Dendritic cell treated with granulocyte-macrophage colony-stimulating factor and Interleukin-4, amounts not matched to agents 40 ng/mL and 50 ng/mL, for 4 days (primary cell): ENCODE data around the gene CD7.
A peak's percentile ranks its signal among the peaks of the same experiment; 100 is the strongest.
"Not testable (repeated sequence)": the region's sequence is repeated elsewhere in the genome, so short reads cannot be mapped to it uniquely, and the experiment has no call there.

Experiments used
- H3K27ac Mint-ChIP-seq: one replicate; pipeline ENCODE4 v1.8.0; 2022; ENCODE audit warnings: mild to moderate bottlenecking, mixed read lengths
- H3K27me3 Mint-ChIP-seq: one replicate; pipeline ENCODE4 v1.8.0; 2022; ENCODE audit warnings: mild to moderate bottlenecking, mixed read lengths
- H3K36me3 Mint-ChIP-seq: one replicate; pipeline ENCODE4 v1.8.0; 2022; ENCODE audit warnings: low read depth, mixed read lengths
- H3K4me1 Mint-ChIP-seq: one replicate; pipeline ENCODE4 v1.8.0; 2022; ENCODE audit warnings: low read depth, mixed read lengths
- H3K4me3 Mint-ChIP-seq: one replicate; pipeline ENCODE4 v1.8.0; 2022; ENCODE audit warnings: mild to moderate bottlenecking, moderate library complexity, mixed read lengths
- H3K9me3 Mint-ChIP-seq: one replicate; pipeline ENCODE4 v1.8.0; 2022; ENCODE audit warnings: mixed read lengths
- intact Hi-C: fragments of 100-400 bp; cut with micrococcal nuclease; formaldehyde crosslinking; loops from one replicate; pipeline ENCODE4 v1.15.0; 2022

Gene CD7

DNA sequence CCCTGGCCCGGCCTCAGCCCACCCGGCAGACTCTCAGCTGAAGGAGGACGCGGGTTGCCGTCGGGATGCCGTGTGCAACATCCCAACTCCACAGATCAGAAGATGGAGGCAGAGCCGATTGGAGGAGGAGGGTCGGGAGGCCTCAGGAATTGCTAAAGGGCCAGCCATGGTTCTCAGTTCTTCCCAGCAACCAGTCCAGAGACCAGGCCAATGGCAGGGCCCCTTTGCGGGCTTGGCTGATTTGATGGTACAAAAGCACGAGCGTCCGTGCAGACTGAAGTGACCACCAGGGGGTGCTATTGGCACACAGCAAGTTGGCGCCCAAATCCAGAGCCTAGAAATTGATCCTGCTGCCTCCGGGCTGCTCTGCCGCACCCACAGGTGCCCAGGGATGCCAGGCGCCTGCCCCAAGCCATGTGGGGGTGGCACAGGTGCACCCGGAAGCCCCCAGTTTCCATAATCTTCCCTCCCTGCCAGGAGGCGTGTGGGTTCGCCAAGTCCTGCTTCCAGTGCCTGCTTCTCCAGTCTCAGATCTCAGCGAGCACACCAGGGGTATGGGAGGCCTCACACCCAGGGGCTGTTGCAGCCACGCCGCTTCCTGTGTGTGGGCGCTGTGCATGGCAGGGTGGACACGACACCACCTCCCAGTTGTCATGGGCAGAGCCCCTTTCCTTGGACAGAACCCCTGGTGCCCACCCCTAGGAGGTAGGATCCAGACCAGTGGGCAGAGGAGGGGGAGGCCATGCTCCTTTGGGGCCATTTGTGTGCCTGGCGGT lies 34.5 kb upstream of the CD7 start:
- no peak overlapping the region for H3K4me3 Mint-ChIP-seq
- peaks cover 10% of the 10 kb centered on the region for H3K4me1 Mint-ChIP-seq
- no peak overlapping the region for H3K27ac Mint-ChIP-seq
- H3K9me3 Mint-ChIP-seq: no peaks in the 10 kb centered on the region
- intact Hi-C loops: loop anchor here (1.0 to 5.0 kb wide), 2 partner anchors 62 to 200 kb away; no protein-coding TSS in a partner anchor
- H3K27me3 Mint-ChIP-seq: peaks cover 58% of the 10 kb centered on the region
- H3K36me3 Mint-ChIP-seq: no peaks in the 10 kb centered on the region

DNA sequence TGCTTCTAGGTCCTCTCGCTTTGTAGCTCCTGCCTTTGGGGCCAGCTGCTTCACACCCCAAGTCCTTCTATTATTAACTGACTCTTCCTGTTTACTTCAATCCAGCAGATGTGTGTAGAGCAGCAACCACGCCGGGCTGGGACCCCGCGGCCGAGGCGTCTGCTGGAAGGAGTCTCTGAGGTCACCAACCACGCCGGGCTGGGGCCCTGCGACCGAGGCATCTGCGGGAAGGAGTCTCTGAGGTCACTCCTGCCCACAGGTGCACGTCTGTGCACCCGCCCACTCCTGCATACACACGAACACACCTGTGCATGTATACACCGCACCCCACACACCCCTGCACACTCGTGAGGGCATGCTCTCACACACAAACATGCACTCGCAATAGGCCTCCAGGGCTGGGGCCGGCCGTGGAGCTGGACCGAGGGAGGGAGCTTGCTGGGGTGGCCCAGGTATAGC lies 33.9 kb upstream of the CD7 start:
- peaks cover 16% of the 10 kb centered on the region for H3K4me1 Mint-ChIP-seq
- no peaks in the 10 kb centered on the region for H3K9me3 Mint-ChIP-seq
- peaks cover 57% of the 10 kb centered on the region for H3K27me3 Mint-ChIP-seq
- H3K27ac Mint-ChIP-seq: no peak overlapping the region
- no peak overlapping the region for H3K4me3 Mint-ChIP-seq
- intact Hi-C loops: loop anchor here (5.0 kb wide), 1 partner anchor 201 kb away; no protein-coding TSS in a partner anchor
- H3K36me3 Mint-ChIP-seq: no peaks in the 10 kb centered on the region

DNA sequence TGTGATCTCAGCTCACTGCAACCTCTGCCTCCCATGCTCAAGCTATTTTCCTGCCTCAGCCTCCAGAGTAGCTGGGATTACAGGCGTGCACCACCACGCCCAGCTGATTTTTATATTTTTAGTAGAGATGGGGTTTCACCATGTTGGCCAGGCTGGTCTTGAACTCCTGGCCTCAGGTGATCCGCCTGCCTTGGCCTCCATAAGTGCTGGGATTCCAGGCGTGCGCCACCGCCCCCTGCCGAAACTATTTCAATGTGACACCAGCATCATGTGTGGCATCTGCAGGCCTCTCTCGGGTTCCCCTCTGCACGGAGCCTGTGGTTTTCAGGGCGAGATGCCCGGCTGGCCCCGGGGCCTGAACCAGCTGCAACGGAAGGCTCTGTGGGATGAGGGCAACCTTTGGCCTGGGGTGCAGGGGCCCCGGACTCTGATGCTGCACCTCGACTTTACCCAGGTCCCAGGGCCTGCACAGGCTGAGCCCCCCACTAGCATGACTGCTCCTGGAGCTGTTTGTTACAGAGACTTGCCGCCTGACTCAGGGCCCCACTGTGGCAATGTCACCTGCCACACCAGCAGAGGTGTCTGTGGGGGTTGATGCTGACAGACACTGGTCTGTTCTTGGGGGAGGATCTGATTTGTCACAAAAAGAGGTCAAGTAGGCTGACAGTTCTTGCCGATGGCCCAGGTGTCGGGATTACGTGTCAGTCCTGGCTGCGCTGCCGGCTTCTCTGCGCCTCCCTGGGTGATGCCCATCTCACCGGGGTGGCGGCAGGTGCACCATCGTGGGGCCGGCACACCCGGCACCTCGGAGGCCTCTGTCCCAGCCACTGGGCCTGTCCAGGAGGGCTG lies 33.0 kb upstream of the CD7 start:
- intact Hi-C loops: loop anchor here (5.0 kb wide), 1 partner anchor 202 kb away; no protein-coding TSS in a partner anchor
- H3K27me3 Mint-ChIP-seq: peaks cover 54% of the 10 kb centered on the region
- H3K4me1 Mint-ChIP-seq: peaks cover 18% of the 10 kb centered on the region
- H3K4me3 Mint-ChIP-seq: no peak overlapping the region
- no peaks in the 10 kb centered on the region for H3K36me3 Mint-ChIP-seq
- H3K9me3 Mint-ChIP-seq: no peaks in the 10 kb centered on the region
- no peak overlapping the region for H3K27ac Mint-ChIP-seq

DNA sequence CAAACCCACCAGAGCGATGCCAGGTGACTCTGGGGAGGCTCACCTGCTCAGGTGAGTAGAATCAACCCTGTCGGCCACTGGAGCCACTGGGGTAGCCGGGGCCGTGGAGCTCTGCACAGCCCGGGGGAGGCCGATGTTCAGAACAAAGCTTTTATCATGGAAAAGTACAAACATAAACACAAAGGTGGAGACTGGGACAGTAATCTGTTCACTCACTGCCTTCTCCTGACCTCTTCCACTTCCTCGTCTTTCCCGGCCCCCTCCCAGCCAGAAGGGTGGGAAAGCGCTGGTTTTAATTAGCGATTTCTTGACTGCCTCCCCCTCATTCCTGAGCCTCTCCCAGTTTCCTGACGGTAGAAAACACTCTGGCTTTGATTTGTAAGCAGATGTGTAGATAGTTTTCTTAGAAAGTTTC lies 31.9 kb upstream of the CD7 start:
- no peak overlapping the region for H3K27ac Mint-ChIP-seq
- intact Hi-C loops: no loop called here
- H3K27me3 Mint-ChIP-seq: peaks cover 48% of the 10 kb centered on the region
- no peaks in the 10 kb centered on the region for H3K36me3 Mint-ChIP-seq
- peaks cover 24% of the 10 kb centered on the region for H3K4me1 Mint-ChIP-seq
- H3K4me3 Mint-ChIP-seq: no peak overlapping the region
- H3K9me3 Mint-ChIP-seq: no peaks in the 10 kb centered on the region

DNA sequence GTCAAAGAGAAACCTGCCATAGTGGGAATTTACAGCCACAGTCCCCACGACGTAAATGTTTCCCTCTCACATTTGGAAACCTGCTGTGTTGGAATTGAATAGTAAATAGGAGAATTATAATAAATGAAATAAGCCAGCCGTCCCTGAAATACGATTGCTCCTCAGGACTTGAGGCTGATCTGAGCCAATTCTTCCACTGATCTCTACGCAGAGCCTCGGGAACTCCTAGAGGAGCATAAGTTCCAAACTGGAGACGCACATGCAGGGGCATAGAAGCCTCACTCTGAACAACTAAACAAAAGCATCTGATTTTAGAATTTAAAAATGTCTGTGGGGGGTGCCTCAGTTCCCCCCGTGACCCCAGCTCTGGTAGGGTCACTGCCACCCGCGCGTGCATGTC lies 31.5 kb upstream of the CD7 start:
- no peaks in the 10 kb centered on the region for H3K36me3 Mint-ChIP-seq
- H3K27ac Mint-ChIP-seq: no peak overlapping the region
- H3K27me3 Mint-ChIP-seq: peaks cover 49% of the 10 kb centered on the region
- H3K9me3 Mint-ChIP-seq: no peaks in the 10 kb centered on the region
- intact Hi-C loops: no loop called here
- H3K4me3 Mint-ChIP-seq: no peak overlapping the region
- H3K4me1 Mint-ChIP-seq: peaks cover 26% of the 10 kb centered on the region

DNA sequence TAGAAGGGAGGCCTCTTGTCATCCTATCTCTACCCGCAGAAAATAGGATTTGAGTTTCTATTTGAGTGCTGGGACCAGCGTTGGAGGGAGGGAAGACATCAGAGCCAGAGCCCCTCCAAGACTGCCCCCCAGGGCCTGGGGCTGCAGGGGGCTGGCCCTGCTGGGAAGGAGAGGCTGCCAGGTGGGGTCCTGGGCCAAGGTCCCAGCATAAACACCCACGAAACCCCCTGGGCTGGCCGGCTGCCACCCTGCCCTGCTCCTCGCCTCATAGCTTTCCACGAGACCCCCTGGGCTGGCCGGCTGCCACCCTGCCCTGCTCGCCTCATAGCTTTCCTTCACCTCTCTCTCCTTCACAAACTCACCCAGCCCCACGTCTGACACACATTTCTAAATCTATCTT lies 31.0 kb upstream of the CD7 start:
- Mint-ChIP-seq H3K4me1 (peaks cover 26% of the 10 kb centered on the region), H3K9me3 (no peaks in the 10 kb centered on the region), H3K36me3 (no peaks in the 10 kb centered on the region), H3K4me3 (no peak overlapping the region), H3K27ac (no peak overlapping the region), H3K27me3 (peaks cover 49% of the 10 kb centered on the region)
- intact Hi-C loops: no loop called here

DNA sequence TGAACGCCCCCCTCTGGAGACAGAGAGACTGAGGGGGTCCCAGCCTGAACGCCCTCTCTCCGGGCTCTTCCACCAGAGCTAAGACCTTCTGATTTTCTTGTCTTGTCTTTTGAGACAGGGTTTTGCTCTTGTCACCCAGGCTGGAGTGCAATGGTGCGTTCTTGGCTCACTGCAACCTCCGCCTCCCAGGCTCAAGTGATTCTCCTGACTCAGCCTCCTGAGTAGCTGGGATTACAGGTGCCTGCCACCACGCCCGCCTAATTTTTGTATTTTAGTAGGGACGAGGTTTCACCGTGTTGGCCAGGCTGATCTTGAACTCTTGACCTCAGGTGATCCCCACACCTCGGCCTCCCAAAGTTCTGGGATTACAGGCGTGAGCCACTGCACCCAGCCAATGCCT lies 30.6 kb upstream of the CD7 start:
- intact Hi-C loops, H3K9me3 Mint-ChIP-seq, H3K27ac Mint-ChIP-seq, H3K4me3 Mint-ChIP-seq, H3K36me3 Mint-ChIP-seq: not testable (repeated sequence)
- Mint-ChIP-seq H3K27me3 (peaks cover 51% of the 10 kb centered on the region), H3K4me1 (peaks cover 26% of the 10 kb centered on the region)

DNA sequence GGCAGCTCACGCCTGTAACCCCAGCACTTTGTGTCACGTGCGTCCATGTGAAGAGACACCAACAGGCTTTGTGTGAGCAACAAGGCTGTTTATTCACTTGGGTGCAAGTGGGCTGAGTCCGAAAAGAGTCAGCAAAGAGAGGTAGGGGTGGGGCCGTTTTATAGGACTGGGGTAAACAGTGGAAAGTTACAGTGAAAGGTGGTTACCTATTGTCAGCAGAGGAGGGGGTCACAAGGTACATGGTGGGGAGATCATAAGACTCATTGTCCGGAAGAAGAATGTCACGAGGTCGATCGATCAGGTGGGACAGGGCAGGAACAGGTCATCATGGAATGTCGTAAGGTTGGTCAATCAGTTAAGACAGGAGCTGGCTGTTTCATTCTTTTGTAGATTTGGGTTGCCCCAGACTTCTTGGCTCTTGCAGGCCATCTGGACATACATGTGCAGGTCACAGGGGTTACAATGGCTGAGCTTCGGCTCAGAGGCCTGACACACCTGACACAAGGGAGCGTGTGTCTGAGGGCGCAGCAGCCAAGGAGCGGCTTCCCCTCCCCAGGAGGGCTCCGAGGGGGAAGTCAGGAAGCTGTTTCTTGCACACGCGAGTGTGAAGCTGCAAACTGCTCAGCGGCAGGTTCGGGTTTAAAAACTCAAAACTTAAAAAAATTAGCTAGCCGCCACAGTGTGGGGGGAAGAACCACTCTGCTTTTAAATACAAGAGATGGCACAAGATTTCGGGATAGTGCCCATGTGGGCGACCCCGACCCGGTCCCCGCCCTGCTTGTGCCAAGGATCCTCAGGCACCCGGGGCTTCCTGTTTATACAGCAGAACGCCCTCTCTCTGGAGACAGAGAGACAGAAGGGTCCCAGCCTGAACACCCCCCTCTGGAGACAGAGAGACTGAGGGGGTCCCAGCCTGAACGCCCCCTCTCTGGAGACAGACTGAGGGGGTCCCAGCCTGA lies 29.2 kb upstream of the CD7 start:
- H3K4me3 Mint-ChIP-seq: peak overlapping the region; percentile 23

DNA sequence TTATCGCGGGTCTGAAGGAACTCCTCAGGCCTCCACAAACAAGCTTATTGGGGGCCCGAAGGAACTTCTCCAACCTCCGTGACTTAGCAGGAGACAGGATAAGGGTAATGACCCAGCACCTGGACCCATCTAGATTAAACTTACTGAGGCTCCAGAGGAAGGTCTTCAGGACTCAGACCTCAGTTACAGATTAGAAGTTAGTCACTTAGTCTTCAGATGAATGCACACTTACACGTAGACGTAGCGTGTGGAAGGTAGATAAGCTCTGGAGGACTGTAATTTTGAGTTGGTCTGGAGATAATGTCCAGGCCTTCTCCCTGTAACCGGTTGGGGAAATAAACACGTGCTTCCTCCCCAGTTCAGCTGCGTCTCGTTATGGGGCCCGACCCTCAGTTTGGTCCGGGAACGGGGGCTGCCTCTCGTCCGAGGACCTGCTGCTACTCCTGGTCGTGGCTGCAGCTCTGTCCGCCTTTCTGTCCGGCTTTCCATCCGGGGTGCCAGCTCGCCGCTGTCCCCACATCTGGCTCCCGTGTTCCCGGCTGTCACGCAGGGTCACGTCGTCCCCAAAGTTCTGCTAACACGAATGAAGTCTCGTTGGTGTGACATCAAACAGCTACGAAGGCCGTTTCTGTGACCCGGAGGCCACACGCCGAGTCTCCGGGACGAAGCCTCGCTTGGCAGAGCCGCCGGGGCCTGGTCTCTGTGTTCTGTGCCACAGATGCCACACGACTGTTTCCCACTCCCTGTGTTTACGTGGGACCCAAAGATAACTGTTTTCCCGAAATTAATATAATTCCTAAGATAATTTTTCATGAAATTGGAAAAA lies 28.0 kb upstream of the CD7 start:
- Mint-ChIP-seq H3K9me3 (no peaks in the 10 kb centered on the region), H3K36me3 (no peaks in the 10 kb centered on the region), H3K4me3 (no peak overlapping the region), H3K4me1 (peaks cover 16% of the 10 kb centered on the region), H3K27ac (no peak overlapping the region), H3K27me3 (peaks cover 44% of the 10 kb centered on the region)
- intact Hi-C loops: no loop called here

More for the DNA sequence above, 29.2 kb upstream of the CD7 start:
- Mint-ChIP-seq H3K36me3 (no peaks in the 10 kb centered on the region), H3K27ac (no peak overlapping the region), H3K9me3 (no peaks in the 10 kb centered on the region), H3K27me3 (peaks cover 56% of the 10 kb centered on the region), H3K4me1 (peaks cover 19% of the 10 kb centered on the region)
- intact Hi-C loops: no loop called here

DNA sequence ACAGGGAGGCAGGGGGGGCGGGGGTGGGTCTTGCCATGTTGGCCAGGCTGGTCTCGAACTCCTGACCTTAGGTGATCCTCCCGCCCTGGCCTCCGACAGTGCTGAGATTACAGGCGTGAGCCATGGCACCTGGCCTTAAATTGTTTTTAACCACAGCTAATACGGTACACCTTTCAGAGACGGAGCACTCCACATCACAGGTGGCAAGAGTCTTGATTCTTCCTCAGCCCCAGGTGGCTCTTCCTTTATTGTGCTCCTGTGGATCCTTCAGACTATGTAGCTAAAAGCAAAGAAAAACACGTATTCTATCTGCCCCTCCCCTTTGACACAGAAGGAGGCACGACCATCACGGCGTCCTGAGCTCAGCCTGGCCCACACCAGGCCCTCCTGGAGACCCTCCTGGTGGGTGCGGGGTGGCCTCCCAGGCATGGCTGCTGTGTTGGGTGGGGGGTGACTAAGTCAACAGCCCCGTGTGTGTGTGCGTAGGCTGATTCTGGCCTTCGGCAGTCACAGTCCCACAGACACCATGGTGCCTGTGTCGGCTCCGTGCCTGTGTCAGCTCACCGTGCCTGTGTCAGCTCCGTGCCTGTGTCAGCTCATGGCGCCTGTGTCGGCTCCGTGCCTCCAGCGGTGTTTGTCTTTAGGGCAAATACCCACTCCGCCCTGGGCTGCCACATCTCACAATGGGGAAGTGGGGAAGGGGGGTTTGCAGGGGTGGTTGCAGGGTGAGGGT lies 26.9 kb upstream of the CD7 start:
- no peak overlapping the region for H3K4me3 Mint-ChIP-seq
- H3K9me3 Mint-ChIP-seq: no peaks in the 10 kb centered on the region
- peaks cover 38% of the 10 kb centered on the region for H3K27me3 Mint-ChIP-seq
- H3K27ac Mint-ChIP-seq: peak overlapping the region; percentile 56
- no peaks in the 10 kb centered on the region for H3K36me3 Mint-ChIP-seq
- peaks cover 19% of the 10 kb centered on the region for H3K4me1 Mint-ChIP-seq
- intact Hi-C loops: no loop called here

DNA sequence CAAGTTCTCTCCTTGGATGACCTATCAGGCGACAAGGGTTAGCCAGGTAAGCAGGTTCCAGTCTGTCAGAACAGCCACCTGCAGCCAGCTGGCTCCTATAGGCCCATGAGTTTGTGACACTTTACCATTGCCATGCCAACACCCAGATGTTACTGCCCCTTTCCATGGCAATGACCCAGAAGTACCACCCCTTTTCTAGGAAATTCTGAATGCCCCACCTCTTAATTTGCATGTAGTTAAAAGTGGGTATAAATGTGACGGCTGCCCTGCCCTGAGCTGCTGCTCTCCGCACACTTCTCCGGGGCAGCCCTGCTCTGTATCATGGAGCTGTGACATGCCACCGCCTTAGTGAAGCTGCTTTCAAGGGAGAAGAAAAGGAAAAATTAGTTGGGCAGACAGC lies 26.2 kb upstream of the CD7 start:
- Mint-ChIP-seq H3K27ac (no peak overlapping the region), H3K27me3 (peaks cover 35% of the 10 kb centered on the region), H3K36me3 (no peaks in the 10 kb centered on the region), H3K4me3 (no peak overlapping the region), H3K9me3 (no peaks in the 10 kb centered on the region), H3K4me1 (peaks cover 27% of the 10 kb centered on the region)
- intact Hi-C loops: no loop called here

DNA sequence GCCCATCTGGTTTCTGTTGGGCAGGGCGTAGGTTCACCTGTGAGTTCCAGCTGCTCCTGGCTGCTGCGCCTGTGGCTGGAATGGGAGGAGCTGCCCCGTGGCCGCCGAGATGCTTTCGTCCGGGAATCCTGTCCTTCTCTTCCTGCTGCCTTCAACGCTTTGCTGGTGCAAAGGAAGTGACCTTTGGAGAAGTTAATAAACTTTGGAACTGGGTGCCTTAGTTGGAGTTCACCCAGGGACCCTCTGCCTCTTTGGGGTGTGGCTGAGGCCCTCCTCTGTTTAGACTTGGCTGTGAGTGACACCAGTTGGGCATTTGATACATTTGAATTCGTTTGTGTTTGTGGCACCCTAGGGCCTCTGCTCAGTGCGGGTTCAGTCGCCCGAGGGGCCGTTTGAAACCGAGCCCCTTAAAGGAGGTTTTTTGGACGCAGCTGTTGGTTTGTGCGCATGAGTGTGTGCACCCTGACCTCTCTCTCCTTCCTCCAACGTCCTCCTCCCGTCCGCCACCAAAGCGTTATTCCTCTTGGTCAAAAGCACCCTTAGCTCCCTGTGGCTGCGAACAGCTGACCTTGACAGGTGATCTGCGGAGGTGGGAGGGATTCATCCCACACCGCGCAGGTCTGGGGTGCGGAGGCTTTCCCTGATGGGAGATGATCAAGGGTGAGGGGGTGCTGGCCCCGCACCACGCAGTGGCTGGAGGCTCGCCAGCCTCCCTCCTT lies 25.1 kb upstream of the CD7 start:
- Mint-ChIP-seq H3K27me3 (peaks cover 33% of the 10 kb centered on the region), H3K36me3 (no peaks in the 10 kb centered on the region), H3K4me1 (peaks cover 31% of the 10 kb centered on the region), H3K27ac (no peak overlapping the region), H3K4me3 (no peak overlapping the region), H3K9me3 (no peaks in the 10 kb centered on the region)
- intact Hi-C loops: no loop called here
